Purkinje cell (primary cell): Measurements from ENCODE around the gene FANCD2OS. TPM values are rescaled to one million over a fixed set of nuclear protein-coding genes. Genes with fewer than 3 reads are reported as not detected.

Experiments used
- polyA plus RNA-seq: library from polyadenylated mRNA; unstranded; fragments of >200 nt; fragmentation: Nextera tagmentation; gene quantifications from 2 replicates; pipeline ENCODE4 v1.2.1, GENCODE V29; 2014

The FANCD2OS gene, protein sequence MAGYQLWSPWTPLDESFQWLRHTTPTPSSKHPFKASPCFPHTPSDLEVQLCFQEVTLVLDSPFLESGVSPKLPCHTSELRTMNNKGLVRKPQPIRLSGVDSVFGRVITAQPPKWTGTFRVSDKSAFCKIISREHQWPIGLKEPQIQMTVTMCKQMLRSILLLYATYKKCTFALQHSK
- polyA plus RNA-seq = not detected in 2 replicates

DNA sequence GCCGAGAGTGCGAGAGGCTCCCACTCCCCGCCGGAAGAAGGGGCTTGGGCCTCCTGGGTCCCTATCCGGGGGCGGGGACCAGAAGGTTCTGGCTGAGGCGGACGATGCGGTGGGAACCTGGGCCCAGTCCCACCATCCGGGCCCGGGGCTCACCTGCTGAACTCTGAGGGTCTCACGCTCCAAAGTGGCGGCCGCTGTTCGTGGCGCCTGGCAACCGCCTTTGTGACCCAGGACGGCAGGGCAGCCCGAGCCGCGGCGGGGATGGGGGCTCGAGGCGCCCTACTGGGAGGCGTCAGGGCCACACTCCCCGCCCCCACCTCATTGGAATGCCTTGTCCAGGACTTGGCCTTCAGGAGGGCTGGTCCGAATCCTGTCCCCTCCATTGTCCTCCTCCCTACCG, at the start of gene FANCD2OS:
TSS of gene FANCD2OS (minus strand) at position 165 of the 400 bp plus-strand sequence. CDS start 3,481 bp downstream, outside the sequence.

DNA sequence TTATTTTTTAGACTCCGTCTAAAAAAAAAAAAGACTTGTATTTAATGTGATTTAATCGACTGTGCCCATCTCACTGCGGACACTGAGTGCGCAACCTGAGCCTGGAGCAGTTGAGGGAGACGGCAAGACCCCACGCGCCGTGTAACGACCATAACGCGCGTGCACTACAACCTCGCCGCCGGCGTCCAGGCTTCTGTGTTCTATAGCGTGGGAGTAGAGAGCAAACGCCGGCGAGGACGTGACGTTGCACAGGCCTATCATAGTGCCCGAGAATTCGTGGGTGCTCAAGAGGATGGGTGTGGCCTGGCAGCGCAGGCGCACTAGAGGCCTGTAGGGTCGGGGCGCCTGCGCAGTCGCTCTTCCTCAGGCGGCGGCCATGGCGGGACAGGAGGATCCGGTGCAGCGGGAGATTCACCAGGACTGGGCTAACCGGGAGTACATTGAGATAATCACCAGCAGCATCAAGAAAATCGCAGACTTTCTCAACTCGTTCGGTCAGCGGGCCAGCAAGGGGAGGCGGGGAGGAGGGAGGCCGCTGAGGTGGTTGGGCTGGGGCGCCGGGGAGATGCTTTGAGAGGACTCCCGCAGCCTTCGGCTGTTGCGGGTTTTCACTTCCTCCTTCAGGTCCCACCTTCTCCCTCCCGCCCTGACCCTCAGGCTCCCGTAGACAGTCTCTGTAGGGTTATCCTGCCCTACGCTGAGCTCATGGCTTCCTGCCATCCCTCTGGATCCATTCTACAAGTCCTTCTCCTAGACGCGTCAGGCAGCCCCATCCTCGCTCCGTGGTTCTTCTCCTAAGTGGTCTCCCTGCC, 7.5 kb upstream of the FANCD2OS start, which contains the start of gene BRK1:
TSS of gene BRK1 (plus strand) at position 350 of the 812 bp plus-strand sequence. CDS start at position 377, 27 bp downstream.

Other genes starting within 250 kb of the FANCD2OS start
- not detected in 2 replicates for gene CIDEC, start 228.0 kb downstream of the FANCD2OS start, polyA plus RNA-seq
- 73.1 and 97.0 TPM in 2 replicates for gene JAGN1, start 217.6 kb downstream of the FANCD2OS start, polyA plus RNA-seq
- gene IL17RE, start 205.4 kb downstream of the FANCD2OS start, polyA plus RNA-seq = 0.42 TPM in 1 of 2 replicates, not detected in the other
- not detected in 2 replicates for gene IL17RC, start 191.2 kb downstream of the FANCD2OS start, polyA plus RNA-seq
- 118 and 135 TPM in 2 replicates for gene CRELD1, start 174.4 kb downstream of the FANCD2OS start, polyA plus RNA-seq
- 4.9 and 5.1 TPM in 2 replicates for gene PRRT3, start 155.8 kb downstream of the FANCD2OS start, polyA plus RNA-seq
- gene EMC3, start 121.4 kb downstream of the FANCD2OS start, polyA plus RNA-seq = 277 and 423 TPM in 2 replicates
- 5.0 and 6.7 TPM in 2 replicates for gene FANCD2, start 81.8 kb downstream of the FANCD2OS start, polyA plus RNA-seq
- gene BRK1, start 7.4 kb upstream of the FANCD2OS start, polyA plus RNA-seq = 377 and 495 TPM in 2 replicates
- gene VHL, start 33.5 kb upstream of the FANCD2OS start, polyA plus RNA-seq = 0.80 and 3.0 TPM in 2 replicates
- 0.20 and 0.55 TPM in 2 replicates for gene IRAK2, start 56.7 kb upstream of the FANCD2OS start, polyA plus RNA-seq
- gene TATDN2, start 140.2 kb upstream of the FANCD2OS start, polyA plus RNA-seq = 2.6 and 4.9 TPM in 2 replicates
- not detected in 2 replicates for gene GHRL, start 184.7 kb upstream of the FANCD2OS start, polyA plus RNA-seq
- 37.1 and 41.3 TPM in 2 replicates for gene SEC13, start 212.9 kb upstream of the FANCD2OS start, polyA plus RNA-seq